ENCODE measurements around the gene INTS6.

GRCh38 chr13:51412431-51412830 is 40.4 kb downstream of the INTS6 start:
- TF ChIP-seq HDGF (IDR thresholded peaks at IDR 0.05; ENCODE audit: borderline replicate concordance) (no peak), SP1 (IDR thresholded peaks at IDR 0.05) (no peak), SUZ12 (IDR thresholded peaks at IDR 0.05) (no peak)

All from HEK293T (cell line).